WTC11 (cell line): Measurements from ENCODE around the gene NUP214. TPM values are rescaled to one million over a fixed set of nuclear protein-coding genes. Genes with fewer than 3 reads are reported as not detected.
A peak's percentile ranks its signal among the peaks of the same experiment; 100 is the strongest.

ENCODE experiments used
- ATAC-seq: fragments of 200-7000 bp; cut with Tn5 transposase; 2 replicates; pipeline ENCODE4 v1.10.0; 2021; ENCODE audit warnings: mild to moderate bottlenecking, moderate library complexity
- CTCF ChIA-PET: fragments of 300-600 bp; sonication (Branson Sonifier 250); formaldehyde crosslinking; loops from one replicate; lab custom pipeline; 2021; ENCODE audit warnings: antibody characterized with exemption; lab: Charles Lee
- POLR2A ChIA-PET: fragments of 350-600 bp; sonication (Branson Sonifier 250); formaldehyde crosslinking; loops from one replicate; lab custom pipeline; 2021; ENCODE audit warnings: antibody characterized with exemption; lab: Charles Lee
- DNase-seq: peaks from one replicate; pipeline ENCODE4 v3.0.0; 2021; ENCODE audit warnings: low spot score
- H3K27ac Mint-ChIP-seq: 2 replicates; pipeline ENCODE4 v1.8.0; 2021; ENCODE audit warnings: mixed read lengths
- H3K27me3 Mint-ChIP-seq: 2 replicates; pipeline ENCODE4 v1.8.0; 2021; ENCODE audit warnings: low read depth, mild to moderate bottlenecking, moderate library complexity, mixed read lengths
- H3K36me3 Mint-ChIP-seq: 2 replicates; pipeline ENCODE4 v1.8.0; 2021; ENCODE audit warnings: mixed read lengths
- H3K4me1 Mint-ChIP-seq: 2 replicates; pipeline ENCODE4 v1.8.0; 2022; ENCODE audit warnings: mixed read lengths
- H3K4me3 Mint-ChIP-seq: 2 replicates; pipeline ENCODE4 v1.8.0; 2021; ENCODE audit warnings: mild to moderate bottlenecking, moderate library complexity, mixed read lengths
- H3K9me3 Mint-ChIP-seq: 2 replicates; pipeline ENCODE4 v1.8.0; 2021; ENCODE audit warnings: mixed read lengths
- ATF6 ChIP-seq: sonication (generic); formaldehyde crosslinking; IDR thresholded peaks from 2 replicates; pipeline ENCODE4 v1.8.1; 2023; ENCODE audit warnings: mild to moderate bottlenecking, missing genetic modification reagents
- CDX4 ChIP-seq: fragments of 250-450 bp; sonication (Bioruptor Pico); IDR thresholded peaks from 2 replicates; pipeline ENCODE4 v1.9.0; 2021; ENCODE audit warnings: moderate library complexity, mild to moderate bottlenecking, inconsistent platforms, borderline replicate concordance
- CREM ChIP-seq: sonication (generic); formaldehyde crosslinking; IDR thresholded peaks from 2 replicates; pipeline ENCODE4 v1.8.1; 2022; ENCODE audit warnings: mild to moderate bottlenecking, missing genetic modification reagents, moderate library complexity
- E2F1 ChIP-seq: sonication (generic); formaldehyde crosslinking; IDR thresholded peaks from 2 replicates; pipeline ENCODE4 v1.8.0; 2022; ENCODE audit warnings: mild to moderate bottlenecking, missing genetic modification reagents
- ERG ChIP-seq: fragments of 250-450 bp; sonication (Bioruptor Pico); IDR thresholded peaks from 2 replicates; pipeline ENCODE4 v1.8.0; 2021; ENCODE audit warnings: mild to moderate bottlenecking
- FOXJ3 ChIP-seq: sonication (generic); formaldehyde crosslinking; IDR thresholded peaks from 2 replicates; pipeline ENCODE4 v1.9.0; 2021; ENCODE audit warnings: missing genetic modification reagents, mild to moderate bottlenecking, borderline replicate concordance
- FOXP4 ChIP-seq: sonication (generic); formaldehyde crosslinking; IDR thresholded peaks from 2 replicates; pipeline ENCODE4 v1.8.0; 2022; ENCODE audit warnings: mild to moderate bottlenecking, missing genetic modification reagents
- NFYB ChIP-seq: sonication (generic); formaldehyde crosslinking; conservative IDR thresholded peaks from 2 replicates; pipeline ENCODE4 v1.8.0; 2022; ENCODE audit warnings: low read depth, missing genetic modification reagents
- OVOL2 ChIP-seq: fragments of 250-450 bp; sonication (Bioruptor Pico); IDR thresholded peaks from 2 replicates; pipeline ENCODE4 v1.9.0; 2021; ENCODE audit warnings: mild to moderate bottlenecking, borderline replicate concordance
- SMAD3 ChIP-seq: sonication (generic); formaldehyde crosslinking; IDR thresholded peaks from 2 replicates; pipeline ENCODE4 v1.8.0; 2022; ENCODE audit warnings: missing genetic modification reagents, mild to moderate bottlenecking, borderline replicate concordance
- TCF7 ChIP-seq: sonication (generic); formaldehyde crosslinking; IDR thresholded peaks from 2 replicates; pipeline ENCODE4 v1.8.0; 2022; ENCODE audit warnings: mild to moderate bottlenecking, low read depth, missing genetic modification reagents, moderate library complexity
- TEAD1 ChIP-seq: sonication (generic); formaldehyde crosslinking; IDR thresholded peaks from 2 replicates; pipeline ENCODE4 v1.8.0; 2022; ENCODE audit warnings: mild to moderate bottlenecking, missing genetic modification reagents
- USF1 ChIP-seq: sonication (generic); formaldehyde crosslinking; IDR thresholded peaks from 2 replicates; pipeline ENCODE4 v1.8.0; 2022; ENCODE audit warnings: mild to moderate bottlenecking, missing genetic modification reagents
- ZBTB21 ChIP-seq: sonication (generic); formaldehyde crosslinking; IDR thresholded peaks from 2 replicates; pipeline ENCODE4 v1.8.1; 2023; ENCODE audit warnings: mild to moderate bottlenecking, missing genetic modification reagents, borderline replicate concordance
- ZNF396 ChIP-seq: fragments of 250-450 bp; sonication (Bioruptor Pico); IDR thresholded peaks from 2 replicates; pipeline ENCODE4 v1.8.0; 2021; ENCODE audit warnings: mild to moderate bottlenecking, moderate library complexity, borderline replicate concordance
- ZNF425 ChIP-seq: fragments of 250-450 bp; sonication (Bioruptor Pico); conservative IDR thresholded peaks from 2 replicates; pipeline ENCODE4 v1.9.0; 2021; ENCODE audit warnings: mild to moderate bottlenecking
- total RNA-seq: library from RNA; stranded (reverse); gene quantifications from 3 replicates; pipeline ENCODE4 v1.2.3, GENCODE V29; 2021

NUP214 gene
- total RNA-seq, 1 experiment from 2014 or later, result 41.8 TPM

GRCh38 chr9:131094622-131095021, 30.8 kb upstream of the NUP214 start:
- Mint-ChIP-seq H3K36me3 (peaks cover 2% of the 10 kb centered on the region; the same call in 1 of the 2 replicates), H3K4me1 (peaks cover 33% of the 10 kb centered on the region), H3K27ac (peak overlapping the region; percentile 80; the same call in 1 of the 2 replicates), H3K9me3 (no peaks in the 10 kb centered on the region), H3K27me3 (peaks cover 6% of the 10 kb centered on the region), H3K4me3 (peak overlapping the region; percentile 29)
- ChIA-PET CTCF (interaction anchor here (1.8 to 3.2 kb wide), 2 partner anchors 16 to 37 kb away, joined by 5 to 14 read pairs; no protein-coding TSS in a partner anchor), POLR2A (interaction anchor here (1.1 kb wide), 1 partner anchor 17 kb away, joined by 3 read pairs; no protein-coding TSS in a partner anchor)
- DNase-seq (no peak), ATAC-seq (no peak)
- TF ChIP-seq USF1 (CRISPR knock-in tag) (no peak), FOXJ3 (no peak), ERG (CRISPR knock-in tag) (no peak), NFYB (CRISPR knock-in tag) (no peak), ATF6 (CRISPR knock-in tag) (no peak), ZNF425 (CRISPR knock-in tag) (no peak), FOXP4 (CRISPR knock-in tag) (no peak), TCF7 (CRISPR knock-in tag) (no peak), TEAD1 (CRISPR knock-in tag) (no peak), CREM (CRISPR knock-in tag) (no peak), OVOL2 (no peak), ZNF396 (CRISPR knock-in tag) (no peak), SMAD3 (no peak), ZBTB21 (no peak), CDX4 (CRISPR knock-in tag) (no peak), E2F1 (no peak)
